T-helper 2 cell (primary cell): ENCODE data around the gene TTC34.
"Not testable (repeated sequence)": the region's sequence is repeated elsewhere in the genome, so short reads cannot be mapped to it uniquely, and the experiment has no call there.

Experiments used
- DNase-seq, 5 experiments: peaks; one replicate each; pipeline versions ENCODE4 v3.0.0 to v3.0.0-alpha.2; 2012 to 2022

TTC34 gene

DNA sequence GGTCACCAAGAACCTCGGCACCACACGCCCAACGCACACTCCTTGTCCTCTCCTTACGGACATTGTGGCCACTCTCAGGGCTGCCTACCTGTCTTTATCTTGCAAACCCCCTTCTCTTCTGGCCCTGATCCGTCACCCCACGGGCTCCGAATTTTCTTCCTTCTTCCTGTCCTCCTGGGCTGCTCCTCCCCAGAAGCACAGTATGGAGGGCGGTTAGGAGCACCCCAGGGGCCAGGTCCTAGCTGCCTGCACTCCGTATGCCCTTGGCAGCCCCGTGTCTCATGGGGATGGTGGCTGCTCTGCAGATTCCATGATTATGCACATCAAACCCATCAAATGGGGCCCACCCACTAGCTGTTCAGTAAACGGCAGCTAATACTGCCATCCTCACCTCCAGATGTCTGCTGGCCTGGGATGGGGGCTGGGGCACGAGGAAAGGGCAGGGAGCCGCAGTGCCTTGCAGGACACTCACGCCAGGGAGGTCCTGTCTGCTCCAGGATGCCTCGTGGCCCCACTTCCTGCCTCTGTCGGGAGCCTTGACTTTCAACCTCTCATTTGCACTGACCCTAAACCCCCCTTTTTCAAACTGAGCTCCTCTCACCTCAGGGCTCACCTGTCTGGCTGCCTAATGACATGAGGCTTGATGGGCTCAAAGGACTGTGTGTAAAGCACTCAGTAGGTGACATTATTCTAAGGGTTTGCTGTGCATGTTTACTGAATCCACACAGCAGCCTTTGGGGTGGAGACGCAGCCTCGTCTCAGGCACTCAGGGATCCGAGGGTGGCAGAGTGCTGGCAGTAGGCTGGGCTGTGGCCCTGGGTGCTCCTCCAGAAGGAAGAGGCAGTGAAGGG lies 4.4 kb downstream of the TTC34 start:
- DNase-seq, result no peak

DNA sequence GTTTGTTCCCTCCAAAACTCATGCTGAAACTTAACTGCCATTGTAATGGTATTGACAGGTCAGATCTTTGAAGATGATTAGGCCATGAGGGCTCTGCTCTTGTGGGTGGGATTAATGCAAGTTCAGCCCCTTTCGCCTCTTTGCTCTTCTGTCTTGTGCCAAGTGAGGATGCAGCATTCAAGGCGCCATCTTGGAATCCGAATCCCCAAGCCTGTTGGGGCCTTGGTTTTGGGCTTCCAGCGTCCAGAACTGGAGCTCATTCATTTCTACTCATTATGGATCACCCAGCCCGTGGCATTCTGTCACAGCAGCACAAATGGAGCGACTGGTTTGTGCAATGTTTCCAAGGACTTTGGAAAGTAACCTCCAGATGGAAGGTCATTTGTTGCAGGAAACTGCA lies 5.6 kb downstream of the TTC34 start:
- no peak for DNase-seq

DNA sequence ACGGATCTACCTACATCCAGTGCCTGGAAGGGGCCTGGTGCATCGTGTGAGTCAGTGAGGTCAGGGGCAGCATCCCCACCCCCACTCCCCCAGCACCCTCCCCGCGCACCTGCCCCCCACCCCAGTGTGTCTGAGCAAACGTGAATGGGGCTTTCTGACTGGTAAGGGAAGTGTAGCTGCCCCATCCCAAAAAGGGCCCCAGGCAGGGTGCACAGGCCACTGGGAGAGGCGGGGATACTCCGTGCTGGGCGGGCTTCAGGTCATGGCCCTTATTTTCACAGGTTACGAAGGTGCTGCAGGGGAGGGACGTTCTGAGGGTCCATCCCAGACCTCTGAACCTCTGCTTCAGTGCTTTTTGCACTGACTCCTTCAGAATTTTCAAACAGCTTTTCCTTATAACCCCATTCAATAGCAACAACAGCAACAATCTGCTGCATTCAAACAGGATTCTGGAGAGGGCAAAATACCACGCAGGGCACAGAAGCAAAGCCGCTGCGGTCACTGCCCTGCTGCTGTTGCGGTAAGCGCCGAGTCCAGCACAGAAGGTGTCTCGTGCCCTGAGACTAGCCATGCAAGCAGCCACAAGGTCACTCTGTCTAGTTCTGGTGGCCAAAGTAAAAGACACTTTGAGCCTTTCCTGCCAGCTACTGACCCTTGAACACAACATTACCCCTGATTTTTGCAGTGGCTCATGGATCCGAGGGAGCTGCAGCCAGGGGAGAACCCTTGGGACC lies 10.3 kb downstream of the TTC34 start:
- no peak for DNase-seq

DNA sequence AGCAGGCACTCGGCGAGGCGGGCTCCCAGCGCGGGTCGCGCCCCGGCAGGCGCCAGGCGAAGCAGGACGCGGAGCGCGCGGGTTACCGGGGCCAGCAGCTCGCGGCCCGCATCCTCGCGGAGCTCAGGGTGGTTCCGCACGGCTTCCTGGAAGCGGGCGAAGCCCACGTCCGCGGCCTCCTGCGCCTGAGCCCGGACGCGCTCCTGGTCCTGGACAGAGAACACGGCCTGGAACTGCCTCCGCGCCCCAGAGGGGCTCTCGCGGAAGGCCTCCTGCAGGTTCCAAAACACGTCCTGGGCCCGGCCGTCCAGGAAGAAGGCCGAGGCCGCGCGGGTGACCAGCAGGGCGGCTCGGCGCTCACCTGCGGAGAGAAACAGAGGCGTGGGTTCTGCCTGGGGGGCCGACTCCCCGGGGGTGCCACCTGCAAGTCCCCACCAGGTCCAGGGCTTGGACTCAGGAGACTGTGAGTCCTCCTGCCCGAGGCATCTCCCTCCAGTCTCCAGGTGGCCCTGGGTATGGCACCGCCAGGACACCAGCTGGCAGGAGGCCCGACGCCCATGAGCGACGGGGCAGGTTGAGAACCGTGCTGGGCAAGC lies 11.4 kb downstream of the TTC34 start:
- DNase-seq, result no peak

- no peak for DNase-seq
Measured at GRCh38 chr1:2789164-2789985, 12.1 kb downstream of the TTC34 start.

DNA sequence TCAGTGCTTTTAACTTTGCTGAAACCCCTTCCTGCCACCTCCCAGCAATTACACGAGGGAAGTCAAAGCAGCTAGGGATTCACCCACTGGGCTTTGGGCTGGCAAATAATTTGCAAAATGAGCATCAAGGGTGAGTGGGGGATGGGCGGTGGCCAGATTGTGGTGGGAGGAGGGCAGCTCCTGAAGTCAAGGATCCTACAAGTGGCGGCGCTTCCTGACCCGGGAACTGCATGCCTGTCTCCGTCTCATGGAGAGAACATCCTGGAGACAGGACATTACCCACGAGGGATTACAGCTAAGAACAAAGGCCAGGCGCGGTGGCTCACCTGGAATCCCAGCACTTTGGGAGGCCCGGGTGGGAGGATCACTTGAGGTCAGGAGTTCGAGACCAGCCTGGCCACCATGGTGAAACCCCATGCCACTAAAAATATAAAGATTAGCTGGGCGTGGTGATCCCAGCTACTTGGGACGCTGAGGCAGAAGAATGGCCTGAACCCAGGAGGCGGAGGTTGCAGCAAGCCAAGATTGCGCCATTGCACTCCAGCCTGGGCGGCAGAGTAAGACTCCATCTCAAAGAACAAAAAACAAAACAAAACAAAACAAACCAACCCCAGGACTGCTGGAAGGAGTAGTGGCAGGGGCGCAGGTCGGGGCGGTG lies 12.9 kb downstream of the TTC34 start:
- no peak for DNase-seq

GRCh38 chr1:2787163-2787911 lies 14.2 kb downstream of the TTC34 start:
- no peak for DNase-seq

GRCh38 chr1:2786329-2787162 lies 14.9 kb downstream of the TTC34 start:
- DNase-seq, result peak; percentile 37 to 64 (median 63)

GRCh38 chr1:2785631-2786328 lies 15.7 kb downstream of the TTC34 start:
- DNase-seq, result no peak

GRCh38 chr1:2784854-2785630 lies 16.5 kb downstream of the TTC34 start:
- DNase-seq, result no peak

GRCh38 chr1:2783435-2784397 lies 17.8 kb downstream of the TTC34 start:
- no peak for DNase-seq

GRCh38 chr1:2783069-2783434 lies 18.4 kb downstream of the TTC34 start:
- no peak for DNase-seq

DNA sequence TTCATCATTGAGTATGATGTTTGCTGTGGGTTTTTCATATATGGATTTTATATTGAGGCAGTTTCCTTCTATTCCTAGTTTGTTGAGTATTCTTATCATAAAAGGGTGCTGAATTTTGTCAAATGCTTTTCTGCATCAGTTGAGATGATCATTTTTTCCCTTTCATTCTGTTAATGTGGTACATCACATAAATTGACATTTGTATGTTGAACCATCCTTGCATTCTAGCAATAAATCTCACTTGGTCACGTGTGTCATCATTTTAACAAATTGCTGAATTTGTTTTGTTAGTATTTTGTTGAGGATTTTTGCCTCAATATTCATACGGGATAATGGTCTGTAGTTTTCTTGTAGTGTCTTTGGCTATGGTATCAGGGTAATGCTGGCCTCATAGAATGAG lies 19.9 kb downstream of the TTC34 start:
- DNase-seq, result no peak

GRCh38 chr1:2778220-2778592 lies 23.3 kb downstream of the TTC34 start:
- no peak for DNase-seq

DNA sequence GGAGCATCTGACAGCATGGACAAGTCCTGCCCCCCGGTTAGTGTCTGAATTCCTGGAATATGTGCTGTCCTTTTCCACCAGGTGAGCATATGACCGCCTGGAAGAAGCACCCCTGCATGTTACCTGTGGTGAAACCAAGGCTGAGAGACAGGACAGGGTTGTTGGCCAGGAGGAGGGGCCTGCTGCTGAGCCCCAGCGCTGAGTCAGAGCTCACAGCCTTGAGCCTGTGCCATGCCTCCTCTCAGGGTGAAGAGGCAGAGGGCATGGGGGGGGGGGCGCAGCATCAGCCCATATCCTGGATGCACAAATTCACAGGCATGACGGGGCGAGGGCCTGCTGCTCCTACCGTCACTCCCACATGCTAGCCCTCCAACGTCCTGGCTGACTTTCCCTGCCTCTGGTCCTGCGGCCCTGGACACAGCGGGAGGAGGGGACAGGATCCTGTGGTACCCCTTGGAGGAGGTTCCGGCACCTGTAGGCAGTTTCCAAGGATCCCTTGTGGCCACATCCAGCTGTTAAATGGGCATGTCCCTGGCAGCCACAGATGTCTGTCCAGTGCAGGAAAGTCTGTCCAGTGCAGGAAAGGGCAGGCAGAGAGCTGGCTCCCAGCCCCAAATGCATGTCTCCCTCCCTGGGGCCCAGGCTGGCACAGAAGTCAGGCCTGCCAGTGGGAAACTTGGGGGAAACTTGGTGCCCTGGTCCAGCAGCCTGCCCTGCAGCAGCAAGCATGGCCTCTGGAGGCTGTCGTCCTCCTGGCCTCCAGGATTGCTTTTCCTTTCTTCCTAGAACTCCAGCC lies 23.9 kb downstream of the TTC34 start:
- no peak for DNase-seq

DNA sequence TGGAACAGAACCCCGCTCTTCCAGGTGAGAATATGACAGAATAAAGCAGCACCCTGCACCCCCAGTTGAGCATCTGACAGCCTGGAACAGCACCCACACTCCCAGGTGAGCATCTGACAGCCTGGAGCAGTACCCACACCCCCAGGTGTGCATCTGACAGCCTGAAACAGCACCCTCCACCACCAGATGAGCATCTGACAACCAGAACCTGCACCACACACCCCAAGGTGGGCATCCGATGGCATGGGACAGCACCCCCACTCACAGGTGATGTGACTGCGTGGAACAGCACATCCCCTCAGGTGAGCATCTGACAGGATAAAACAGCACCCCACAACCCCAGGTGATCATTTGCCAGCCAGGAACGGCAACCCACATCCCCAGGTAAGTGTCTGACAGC lies 26.2 kb downstream of the TTC34 start:
- DNase-seq, result not testable (repeated sequence)

DNA sequence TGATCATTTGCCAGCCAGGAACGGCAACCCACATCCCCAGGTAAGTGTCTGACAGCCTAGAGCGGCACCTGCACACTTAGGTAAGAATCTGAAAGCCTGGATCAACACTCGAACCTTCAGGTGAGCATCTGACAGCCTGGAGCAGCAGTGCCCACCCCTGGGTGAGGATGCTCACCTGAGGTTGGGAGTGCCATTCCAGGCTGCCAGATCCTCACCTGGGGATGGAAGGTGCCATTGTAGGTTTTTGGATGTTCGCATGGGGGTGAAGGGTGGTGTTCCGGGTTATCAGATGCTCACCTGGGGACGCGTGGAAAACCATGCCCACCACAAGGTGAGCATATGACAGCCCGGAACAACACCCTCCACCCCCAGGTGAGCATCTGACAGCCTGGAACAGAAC lies 33.4 kb downstream of the TTC34 start:
- not testable (repeated sequence) for DNase-seq
